HepG2 (cell line): ENCODE measurements around the gene ZNF273. TPM values are rescaled to one million over a fixed set of nuclear protein-coding genes. Genes with fewer than 3 reads are reported as not detected.

ENCODE experiments used
- ATAC-seq: fragments of 200-7000 bp; cut with Tn5 transposase; 3 replicates; pipeline ENCODE4 v1.9.1; 2020; ENCODE audit warnings: mild to moderate bottlenecking, moderate library complexity
- BruUV-seq: library from RNA; stranded (reverse); fragments of 400-500 nt; replicated peaks from 2 replicates; lab custom pipeline; 2021; lab: Mats Ljungman, UMichigan
- CTCF ChIA-PET: fragments of 300-600 bp; formaldehyde crosslinking; extraction: SDS; loops from one replicate; lab custom pipeline; 2021; ENCODE audit warnings: low total read pairs, inconsistent platforms, low intra/inter-chr PET ratio; lab: Yijun Ruan, JAX
- POLR2A ChIA-PET: fragments of 350-600 bp; sonication (Branson Sonifier 250); formaldehyde crosslinking; loops from one replicate; lab custom pipeline; 2020; ENCODE audit warnings: antibody characterized with exemption, inconsistent platforms; lab: Yijun Ruan, JAX
- DNase-seq: peaks from one replicate; pipeline ENCODE4 v3.0.0-alpha.2; 2015; ENCODE audit warnings: low spot score
- FAIRE-seq: peaks from 3 replicates; lab custom pipeline; 2011; peaks lifted over from hg19 to GRCh38; lab: Jason Lieb, UNC
- H2AFZ ChIP-seq: one replicate; pipeline ENCODE4 v1.6.1; 2011; ENCODE audit warnings: low read length, inconsistent platforms
- H3K27ac ChIP-seq: fragments of 300-600 bp; 3 replicates; pipeline ENCODE4 v1.8.0; 2011; ENCODE audit warnings: mixed run types, mild to moderate bottlenecking, mixed read lengths, low read length, inconsistent platforms; ENCODE audit not compliant: insufficient read depth; ENCODE audit errors: extremely low read length
- H3K27me3 ChIP-seq, 2 experiments: fragments of 200-600 bp in 1 of 2; 2 replicates in 1 of 2; 3 replicates in 1 of 2; pipeline versions ENCODE4 v1.6.0 to v1.8.0; 2011; ENCODE audit warnings: low read length in 2 of 2, mild to moderate bottlenecking in 2 of 2, moderate library complexity in 2 of 2, inconsistent platforms in 1 of 2; ENCODE audit not compliant: insufficient read depth in 2 of 2, control insufficient read depth in 1 of 2
- H3K36me3 ChIP-seq, 2 experiments: fragments of 200-600 bp in 1 of 2; replicated peaks in 1 of 2; 2 replicates in 1 of 2; 3 replicates in 1 of 2; pipeline versions ENCODE4 v1.5.1 to v1.8.0; 2011; ENCODE audit warnings: low read length in 2 of 2, inconsistent platforms in 1 of 2; ENCODE audit not compliant: insufficient read depth in 2 of 2, control insufficient read depth in 1 of 2
- H3K4me1 ChIP-seq: 2 replicates; pipeline ENCODE4 v1.5.1; 2012; ENCODE audit warnings: low read length, inconsistent platforms; ENCODE audit not compliant: insufficient read depth
- H3K4me2 ChIP-seq: 2 replicates; pipeline ENCODE4 v1.6.0; 2011; ENCODE audit warnings: low read depth, low read length, inconsistent platforms
- H3K4me3 ChIP-seq, 3 experiments: fragments of 200-600 bp in 1 of 3; sonication (generic), shearing (Covaris generic) in 1 of 3; replicated peaks in 1 of 3; 2 replicates each; pipeline ENCODE4 v1.5.1; 2011 to 2016; ENCODE audit warnings: low read length in 3 of 3, inconsistent platforms in 2 of 3, low read depth in 2 of 3, mild to moderate bottlenecking in 2 of 3, control low read depth in 1 of 3, mixed read lengths in 1 of 3; ENCODE audit not compliant: insufficient read depth in 1 of 3
- H3K79me2 ChIP-seq: one replicate; pipeline ENCODE4 v1.6.1; 2011; ENCODE audit warnings: low read length, inconsistent platforms; ENCODE audit not compliant: insufficient read depth
- H3K9ac ChIP-seq: 2 replicates; pipeline ENCODE4 v1.6.0; 2011; ENCODE audit warnings: mild to moderate bottlenecking, low read depth, low read length, inconsistent platforms; ENCODE audit not compliant: insufficient read depth
- H3K9me3 ChIP-seq: 2 replicates; pipeline ENCODE4 v1.5.1; 2012; ENCODE audit warnings: mild to moderate bottlenecking, low read length
- H4K20me1 ChIP-seq: 2 replicates; pipeline ENCODE4 v1.6.0; 2011; ENCODE audit warnings: inconsistent platforms, mild to moderate bottlenecking, low read length, moderate library complexity; ENCODE audit not compliant: insufficient read depth
- FOXO1 ChIP-seq: sonication (generic); formaldehyde crosslinking; IDR thresholded peaks from 2 replicates; pipeline ENCODE4 v1.4.0; 2020; ENCODE audit warnings: missing genetic modification reagents
- GMEB1 ChIP-seq: sonication (generic); formaldehyde crosslinking; IDR thresholded peaks from 2 replicates; pipeline ENCODE4 v1.5.1; 2020; ENCODE audit warnings: missing genetic modification reagents, mild to moderate bottlenecking, borderline replicate concordance
- HDAC1 ChIP-seq: sonication (generic); formaldehyde crosslinking; IDR thresholded peaks from 2 replicates; pipeline ENCODE4 v1.5.1; 2020; ENCODE audit warnings: mild to moderate bottlenecking, missing genetic modification reagents
- HMGXB4 ChIP-seq, 2 experiments: sonication (generic) in 1 of 2; formaldehyde crosslinking in 1 of 2; IDR thresholded peaks; 2 replicates each; pipeline versions ENCODE4 v1.4.0 to v1.6.1; 2018 to 2020; ENCODE audit warnings: missing genetic modification reagents in 2 of 2, borderline replicate concordance in 1 of 2, low read depth in 1 of 2, mild to moderate bottlenecking in 1 of 2, missing biosample characterization in 1 of 2
- RAD21 ChIP-seq: fragments of 450-650 bp; formaldehyde crosslinking; IDR thresholded peaks from 2 replicates; pipeline ENCODE4 v1.5.0; 2020; ENCODE audit warnings: mild to moderate bottlenecking
- RFXAP ChIP-seq: sonication (generic); formaldehyde crosslinking; IDR thresholded peaks from 2 replicates; pipeline ENCODE4 v1.4.0; 2020; ENCODE audit warnings: missing genetic modification reagents, borderline replicate concordance
- TEAD3 ChIP-seq: optimal IDR thresholded peaks from 2 replicates; pipeline ENCODE3; 2016; ENCODE audit warnings: borderline replicate concordance
- TERF1 ChIP-seq: sonication (generic); formaldehyde crosslinking; IDR thresholded peaks from 2 replicates; pipeline ENCODE4 v1.8.0; 2022; ENCODE audit warnings: mild to moderate bottlenecking, missing genetic modification reagents, moderate library complexity
- ZKSCAN5 ChIP-seq: sonication (generic); formaldehyde crosslinking; IDR thresholded peaks from 2 replicates; pipeline ENCODE4 v1.5.1; 2020; ENCODE audit warnings: mild to moderate bottlenecking, missing genetic modification reagents
- ZNF607 ChIP-seq: sonication (generic); formaldehyde crosslinking; IDR thresholded peaks from 2 replicates; pipeline ENCODE4 v1.5.1; 2020; ENCODE audit warnings: missing genetic modification reagents, mild to moderate bottlenecking, borderline replicate concordance
- ZNF629 ChIP-seq: sonication (generic); formaldehyde crosslinking; conservative IDR thresholded peaks from 2 replicates; pipeline ENCODE4 v1.5.0; 2020; ENCODE audit warnings: missing genetic modification reagents
- WGBS: methylation state at CpG from one replicate; pipeline ENCODE4 v1.1.6; 2017; ENCODE audit warnings: low lambda C conversion rate; 5-methylcytosine and 5-hydroxymethylcytosine counted together
- in situ Hi-C: cut with HindIII; loops from 2 replicates; pipeline ENCODE4 v1.10.0; 2017; ENCODE audit warnings: low pct_unique_long_range_greater_than_20kb; ENCODE audit not compliant: extremely low pct_ligation_motif_present
- intact Hi-C: fragments of 100-400 bp; cut with micrococcal nuclease; formaldehyde crosslinking; loops from one replicate; pipeline ENCODE4 v1.10.0; 2022; ENCODE audit not compliant: unreplicated experiment
- polyA plus RNA-seq, 8 experiments: library from polyadenylated mRNA; depleted of rRNA in 3 of 8; stranded (reverse) in 7 of 8; unstranded in 1 of 8; fragments of >200 nt; fragmentation: Illumina TruSeq in 4 of 8; extraction: Trizol in 4 of 8; gene quantifications; 2 replicates each; pipeline versions ENCODE4 v1.2.1 to v1.2.3, GENCODE V29; 2011 to 2016; ENCODE audit warnings: low read depth in 4 of 8, missing spikeins in 1 of 8, mixed read lengths in 1 of 8; ENCODE audit not compliant: insufficient read depth in 1 of 8
- total RNA-seq, 5 experiments: library from RNA; depleted of rRNA; stranded (reverse); fragments of >200 nt; fragmentation: Illumina TruSeq; extraction: Trizol; gene quantifications; 2 replicates each; pipeline ENCODE4 v1.2.3, GENCODE V29; 2016; ENCODE audit warnings: low read depth in 1 of 5

The ZNF273 gene
- total and polyA plus RNA-seq, 2 of the 13 experiments (the other 11 are each of a cell fraction or from before 2014, with no cell fraction given), result 1.7 to 5.8 TPM

GRCh38 chr7:64880322-64881297 lies 22.5 kb upstream of the ZNF273 start:
- DNase-seq, result no peak
- CTCF ChIA-PET, result no interaction called here

More at GRCh38 chr7:64880322-64881297, 22.5 kb upstream of the ZNF273 start:
- Histone ChIP-seq H3K27me3 (peaks cover 9 to 81% of the 10 kb centered on the region in 2 experiments; a peak in 3 of 5 replicates), H3K4me1 (peaks cover 10% of the 10 kb centered on the region), H3K27ac (no peak overlapping the region), H3K9ac (no peak overlapping the region), H3K79me2 (no peaks in the 10 kb centered on the region), H3K4me2 (no peak overlapping the region), H3K36me3 (no peaks in the 10 kb centered on the region), H2AFZ (no peak overlapping the region), H4K20me1 (no peaks in the 10 kb centered on the region), H3K9me3 (peaks cover 19% of the 10 kb centered on the region; the same call in 1 of the 2 replicates), H3K4me3 (no peak overlapping the region)
- ATAC-seq, result no peak
- intact Hi-C loops (no loop called here), in situ Hi-C loops (no loop called here)
- POLR2A ChIA-PET, result no interaction called here
- FAIRE-seq, result no peak
- BruUV-seq, result no TSS peak
- TF ChIP-seq TEAD3 (CRISPR knock-in tag) (no peak), GMEB1 (CRISPR knock-in tag) (no peak), ZKSCAN5 (CRISPR knock-in tag) (no peak), RAD21 (CRISPR knock-in tag) (no peak), HDAC1 (CRISPR knock-in tag) (no peak), TERF1 (CRISPR knock-in tag) (no peak), ZNF607 (no peak), ZNF629 (CRISPR knock-in tag) (no peak), FOXO1 (CRISPR knock-in tag) (no peak), RFXAP (CRISPR knock-in tag) (no peak), HMGXB4 (CRISPR knock-in tag; IDR thresholded peaks at IDR 0.05; ENCODE audit: borderline replicate concordance in 1 of 2, low read depth in 1 of 2) (no peak)
- 71% methylated on average over 30 of the region's 38 CpGs for WGBS
